GM18517 (cell line): Measurements from ENCODE around the gene RAB20.

ENCODE experiments used
- ATAC-seq: cut with Tn5 transposase; IDR thresholded peaks from one replicate; pipeline ENCODE4 v1.9.1; 2021; ENCODE audit warnings: mild to moderate bottlenecking, moderate library complexity; ENCODE audit not compliant: unreplicated experiment

RAB20 gene

GRCh38 chr13:110474713-110475112, 86.8 kb downstream of the RAB20 start:
- ATAC-seq, result no peak
